IPS DF 6.9 (cell line): ENCODE data around the gene EML6.

Experiments used
- DNase-seq: peaks from one replicate; pipeline ENCODE4 v3.0.0-alpha.2; 2013; ENCODE audit warnings: low read depth, low spot score
- H3K27ac ChIP-seq: one replicate; pipeline ENCODE4 v1.5.1; 2013; ENCODE audit warnings: low read length, control low read depth
- H3K27me3 ChIP-seq: 2 replicates; pipeline ENCODE4 v1.6.1; 2013; ENCODE audit warnings: mild to moderate bottlenecking, low read length; ENCODE audit not compliant: control insufficient read depth, insufficient read depth
- H3K36me3 ChIP-seq: 2 replicates; pipeline ENCODE4 v1.6.1; 2013; ENCODE audit warnings: low read length; ENCODE audit not compliant: control insufficient read depth, insufficient read depth
- H3K4me1 ChIP-seq: 2 replicates; pipeline ENCODE4 v1.6.1; 2013; ENCODE audit warnings: low read length; ENCODE audit not compliant: control insufficient read depth, insufficient read depth
- H3K4me3 ChIP-seq: 2 replicates; pipeline ENCODE4 v1.5.1; 2013; ENCODE audit warnings: mild to moderate bottlenecking, low read length
- H3K9me3 ChIP-seq: 2 replicates; pipeline ENCODE4 v1.6.1; 2013; ENCODE audit warnings: low read length, inconsistent platforms; ENCODE audit not compliant: control insufficient read depth, insufficient read depth
- WGBS: extraction: QIAGEN DNeasy Blood & Tissue Kit; methylation state at CpG from one replicate; pipeline ENCODE4 v1.1.7; 2013; ENCODE audit warnings: mixed read lengths, missing lambda C conversion rate; ENCODE audit not compliant: insufficient read length, insufficient coverage; 5-methylcytosine and 5-hydroxymethylcytosine counted together

Gene EML6

GRCh38 chr2:54962511-54962910, 239.0 kb downstream of the EML6 start:
- peaks cover under 1% of the 10 kb centered on the region; the same call in 1 of the 2 replicates for H3K4me1 ChIP-seq
- no peak for DNase-seq
- no CpG with 5 or more reads among the region's 13 CpGs for WGBS
- no peaks in the 10 kb centered on the region for H3K36me3 ChIP-seq
- no peak overlapping the region for H3K4me3 ChIP-seq
- H3K27me3 ChIP-seq, result no peaks in the 10 kb centered on the region
- no peaks in the 10 kb centered on the region for H3K9me3 ChIP-seq
- no peak overlapping the region for H3K27ac ChIP-seq

- Histone ChIP-seq H3K4me1 (peaks cover 2% of the 10 kb centered on the region), H3K4me3 (no peak overlapping the region), H3K27me3 (no peaks in the 10 kb centered on the region), H3K9me3 (no peaks in the 10 kb centered on the region), H3K27ac (no peak overlapping the region), H3K36me3 (no peaks in the 10 kb centered on the region)
- WGBS, result no CpG with 5 or more reads among the region's 3 CpGs
- no peak for DNase-seq
Measured at GRCh38 chr2:54962935-54963440, 239.5 kb downstream of the EML6 start.

GRCh38 chr2:54963476-54963875, 240.0 kb downstream of the EML6 start:
- Histone ChIP-seq H3K27me3 (no peaks in the 10 kb centered on the region), H3K4me3 (no peak overlapping the region), H3K27ac (no peak overlapping the region), H3K4me1 (peaks cover 2% of the 10 kb centered on the region), H3K9me3 (no peaks in the 10 kb centered on the region), H3K36me3 (no peaks in the 10 kb centered on the region)
- DNase-seq, result no peak
- no CpG with 5 or more reads among the region's 2 CpGs for WGBS

DNA sequence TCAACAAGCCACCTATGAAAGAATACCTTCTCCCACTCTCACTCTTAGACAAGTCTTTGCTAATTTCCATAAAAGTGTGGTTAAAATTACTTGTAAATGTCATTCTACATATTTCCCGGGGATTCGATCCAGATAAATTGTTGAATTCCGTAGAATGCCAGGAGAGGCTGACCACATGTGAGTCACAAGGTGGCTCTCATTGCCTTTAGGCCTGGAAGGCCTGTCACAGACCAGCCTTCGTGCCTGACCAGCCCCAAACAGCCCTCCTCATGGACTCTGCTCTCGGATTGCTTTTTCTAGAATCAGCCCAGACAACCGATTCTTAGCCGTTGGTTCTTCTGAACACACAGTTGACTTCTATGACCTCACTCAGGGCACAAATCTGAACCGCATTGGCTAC, 240.8 kb downstream of the EML6 start:
- H3K4me1 ChIP-seq, result peaks cover 2% of the 10 kb centered on the region
- WGBS, result no CpG with 5 or more reads among the region's 8 CpGs
- no peaks in the 10 kb centered on the region for H3K9me3 ChIP-seq
- H3K27ac ChIP-seq, result no peak overlapping the region
- no peaks in the 10 kb centered on the region for H3K36me3 ChIP-seq
- no peak overlapping the region for H3K4me3 ChIP-seq
- H3K27me3 ChIP-seq, result no peaks in the 10 kb centered on the region
- no peak for DNase-seq

GRCh38 chr2:54964816-54965215, 241.4 kb downstream of the EML6 start:
- H3K36me3 ChIP-seq, result no peaks in the 10 kb centered on the region
- DNase-seq, result no peak
- H3K27ac ChIP-seq, result no peak overlapping the region
- H3K9me3 ChIP-seq, result no peaks in the 10 kb centered on the region
- H3K27me3 ChIP-seq, result no peaks in the 10 kb centered on the region
- no peak overlapping the region for H3K4me3 ChIP-seq
- peaks cover 2% of the 10 kb centered on the region for H3K4me1 ChIP-seq
- WGBS, result no CpG with 5 or more reads among the region's 4 CpGs

DNA sequence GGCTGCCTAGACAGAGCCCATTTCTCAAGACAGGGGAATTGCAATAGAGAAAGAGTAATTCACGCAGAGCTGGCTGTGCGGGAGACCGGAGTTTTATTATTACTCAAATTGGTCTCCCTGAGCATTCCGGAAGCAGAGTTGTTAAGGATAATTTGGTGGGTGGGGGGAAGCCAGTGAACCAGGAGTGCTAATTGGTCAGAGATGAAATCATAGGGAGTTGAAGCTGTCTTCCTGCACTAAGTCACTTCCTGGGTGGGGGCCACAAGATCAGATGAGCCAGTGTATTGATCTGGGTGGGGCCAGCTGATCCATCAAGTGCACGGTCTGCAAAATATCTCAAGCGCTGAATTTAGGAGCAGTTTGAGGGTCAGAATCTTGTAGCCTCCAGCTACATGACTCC, 242.0 kb downstream of the EML6 start:
- H3K9me3 ChIP-seq, result no peaks in the 10 kb centered on the region
- H3K27me3 ChIP-seq, result no peaks in the 10 kb centered on the region
- DNase-seq, result no peak
- H3K27ac ChIP-seq, result no peak overlapping the region
- no peaks in the 10 kb centered on the region for H3K36me3 ChIP-seq
- no CpG with 5 or more reads among the region's 6 CpGs for WGBS
- no peak overlapping the region for H3K4me3 ChIP-seq
- H3K4me1 ChIP-seq, result peaks cover 2% of the 10 kb centered on the region

- no peak overlapping the region for H3K27ac ChIP-seq
- H3K27me3 ChIP-seq, result no peaks in the 10 kb centered on the region
- peaks cover 2% of the 10 kb centered on the region for H3K4me1 ChIP-seq
- no CpG with 5 or more reads among the region's 8 CpGs for WGBS
- no peaks in the 10 kb centered on the region for H3K9me3 ChIP-seq
- H3K4me3 ChIP-seq, result no peak overlapping the region
- H3K36me3 ChIP-seq, result no peaks in the 10 kb centered on the region
- DNase-seq, result no peak
Measured at GRCh38 chr2:54966165-54966832, 242.8 kb downstream of the EML6 start.

DNA sequence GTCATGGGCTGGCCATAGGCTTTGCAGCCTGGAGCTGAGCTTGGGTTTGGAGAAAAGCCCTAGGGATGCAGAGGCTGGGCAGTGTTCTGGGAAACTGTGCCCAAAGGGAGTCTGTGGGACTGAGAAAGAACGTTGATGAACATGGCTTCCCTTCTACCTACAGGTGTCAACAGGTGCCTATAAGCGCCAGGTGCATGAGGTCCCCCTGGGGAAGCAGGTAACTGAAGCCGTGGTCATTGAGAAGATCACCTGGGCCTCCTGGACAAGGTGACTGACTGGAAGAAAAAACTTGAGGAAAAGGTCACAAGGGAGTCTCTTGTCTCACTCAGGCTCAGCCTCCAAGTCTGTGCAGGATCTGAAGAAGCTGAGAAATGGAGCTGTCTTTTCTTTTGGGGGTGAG, 243.4 kb downstream of the EML6 start:
- H3K4me3 ChIP-seq, result no peak overlapping the region
- no peak overlapping the region for H3K27ac ChIP-seq
- WGBS, result no CpG with 5 or more reads among the region's 3 CpGs
- H3K36me3 ChIP-seq, result no peaks in the 10 kb centered on the region; the same call in 1 of the 2 replicates
- H3K9me3 ChIP-seq, result no peaks in the 10 kb centered on the region
- peaks cover 2% of the 10 kb centered on the region for H3K4me1 ChIP-seq
- no peaks in the 10 kb centered on the region for H3K27me3 ChIP-seq
- DNase-seq, result no peak

DNA sequence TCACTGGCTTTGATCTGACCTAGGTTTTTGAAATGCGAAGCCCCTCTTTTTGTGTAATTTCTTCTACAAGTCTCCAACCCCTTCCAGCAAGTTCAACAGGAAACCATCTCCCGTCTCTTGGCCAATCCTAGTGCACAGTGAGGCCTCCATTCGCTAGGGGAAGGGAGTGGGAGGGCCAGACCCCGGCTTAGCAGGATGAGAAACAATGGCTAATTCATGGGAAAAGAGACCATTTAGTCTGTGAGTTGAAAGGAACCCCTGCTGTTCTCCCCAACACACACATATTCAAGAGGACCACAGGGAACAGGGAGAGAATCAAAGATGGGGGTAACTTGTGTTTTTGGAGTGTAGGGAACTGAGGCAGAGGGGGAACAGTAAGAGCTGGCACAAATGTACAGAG, 243.8 kb downstream of the EML6 start:
- Histone ChIP-seq H3K27ac (no peak overlapping the region), H3K27me3 (no peaks in the 10 kb centered on the region), H3K4me3 (no peak overlapping the region), H3K4me1 (peaks cover 2% of the 10 kb centered on the region), H3K9me3 (no peaks in the 10 kb centered on the region), H3K36me3 (no peaks in the 10 kb centered on the region; the same call in 1 of the 2 replicates)
- DNase-seq, result no peak
- WGBS, result no CpG with 5 or more reads among the region's 4 CpGs

GRCh38 chr2:54967759-54968365, 244.4 kb downstream of the EML6 start:
- Histone ChIP-seq H3K4me1 (peaks cover 2% of the 10 kb centered on the region), H3K27ac (no peak overlapping the region), H3K9me3 (no peaks in the 10 kb centered on the region), H3K27me3 (no peaks in the 10 kb centered on the region), H3K36me3 (no peaks in the 10 kb centered on the region; the same call in 1 of the 2 replicates), H3K4me3 (no peak overlapping the region)
- no peak for DNase-seq
- no CpG with 5 or more reads among the region's 18 CpGs for WGBS
